Stimulated activated CD4-positive, alpha-beta T cell treated with anti-CD3 and anti-CD28 coated beads, Interleukin-1b, Interleukin-23, amount 100 ng/mL, for 24 hours (primary cell): ENCODE results near the gene ZC3H11A.
"Not testable (repeated sequence)": the region's sequence is repeated elsewhere in the genome, so short reads cannot be mapped to it uniquely, and the experiment has no call there.

ENCODE experiments used
- DNase-seq, 4 experiments: peaks; one replicate each; pipeline ENCODE4 v3.0.0-alpha.2; 2020; ENCODE audit warnings: low read depth in 4 of 4, low spot score in 1 of 4

The ZC3H11A gene

GRCh38 chr1:203778789-203779188 is 16.6 kb upstream of the ZC3H11A start:
- no peak for DNase-seq

- DNase-seq = no peak
Observed at GRCh38 chr1:203781962-203782361, 13.5 kb upstream of the ZC3H11A start.

- no peak for DNase-seq
Observed at GRCh38 chr1:203789966-203790365, 5.5 kb upstream of the ZC3H11A start.

GRCh38 chr1:203791498-203791897 is 3.9 kb upstream of the ZC3H11A start:
- DNase-seq = no peak

- DNase-seq = no peak
Observed at GRCh38 chr1:203792486-203792885, 2.9 kb upstream of the ZC3H11A start.

GRCh38 chr1:203793561-203793960 is 1.9 kb upstream of the ZC3H11A start:
- DNase-seq = not testable (repeated sequence)

GRCh38 chr1:203794764-203795440 is 521 bp upstream of the ZC3H11A start:
- no peak for DNase-seq

GRCh38 chr1:203796236-203796605 is 798 bp downstream of the ZC3H11A start:
- DNase-seq = peak; percentile 7 to 14 (median 9)

GRCh38 chr1:203797216-203797615 is 1.8 kb downstream of the ZC3H11A start:
- DNase-seq = no peak

- DNase-seq = no peak
Observed at GRCh38 chr1:203797948-203798655, 2.7 kb downstream of the ZC3H11A start.

GRCh38 chr1:203799157-203799556 is 3.7 kb downstream of the ZC3H11A start:
- DNase-seq = no peak

GRCh38 chr1:203799971-203800370 is 4.5 kb downstream of the ZC3H11A start:
- DNase-seq = no peak

- no peak for DNase-seq
Observed at GRCh38 chr1:203805689-203806088, 10.3 kb downstream of the ZC3H11A start.

GRCh38 chr1:203807196-203807595 is 11.8 kb downstream of the ZC3H11A start:
- DNase-seq = no peak

GRCh38 chr1:203813581-203814341 is 18.3 kb downstream of the ZC3H11A start:
- no peak for DNase-seq

GRCh38 chr1:203818399-203818798 is 23.0 kb downstream of the ZC3H11A start:
- no peak for DNase-seq

GRCh38 chr1:203823306-203823705 is 27.9 kb downstream of the ZC3H11A start:
- no peak for DNase-seq

- DNase-seq = no peak
Observed at GRCh38 chr1:203826175-203826574, 30.8 kb downstream of the ZC3H11A start.

- DNase-seq = no peak
Observed at GRCh38 chr1:203828002-203828401, 32.6 kb downstream of the ZC3H11A start.

GRCh38 chr1:203828503-203828902 is 33.1 kb downstream of the ZC3H11A start:
- DNase-seq = no peak

- not testable (repeated sequence) for DNase-seq
Observed at GRCh38 chr1:203829247-203829646, 33.8 kb downstream of the ZC3H11A start.

- DNase-seq = no peak
Observed at GRCh38 chr1:203835476-203835875, 40.1 kb downstream of the ZC3H11A start.
